SK-N-SH (cell line): ENCODE data around the gene GASK1A. TPM values are rescaled to one million over a fixed set of nuclear protein-coding genes. Genes with fewer than 3 reads are reported as not detected.

Experiments used
- CTCF ChIA-PET: fragments of 300-600, 350-600 bp; formaldehyde crosslinking; extraction: SDS; loops from one replicate; lab custom pipeline; 2021; lab: Yijun Ruan, JAX
- POLR2A ChIA-PET: fragments of 350-600 bp; sonication (Branson Sonifier 250); formaldehyde crosslinking; extraction: SDS; loops from one replicate; lab custom pipeline; 2020; ENCODE audit warnings: antibody characterized with exemption, inconsistent platforms; lab: Yijun Ruan, JAX
- DNase-seq: peaks from one replicate; pipeline ENCODE4 v3.0.0; 2012
- H2AFZ ChIP-seq: fragments of 200-600 bp; sonication (generic); 2 replicates; pipeline ENCODE4 v1.8.1; 2016; ENCODE audit warnings: antibody characterized with exemption, mild to moderate bottlenecking, low read depth
- H3F3A ChIP-seq: fragments of 200-600 bp; sonication (generic); replicated peaks from 2 replicates; pipeline ENCODE3; 2016; ENCODE audit warnings: antibody characterized with exemption, mild to moderate bottlenecking; ENCODE audit not compliant: insufficient read depth
- H3K27ac ChIP-seq, 2 experiments: fragments of 200-500 bp in 1 of 2; fragments of 200-600 bp in 1 of 2; sonication (Bioruptor generic) in 1 of 2; sonication (generic), shearing (Covaris generic) in 1 of 2; 2 replicates each; pipeline versions ENCODE4 v1.5.1 to v1.6.1; 2014 to 2016; ENCODE audit warnings: low read depth in 2 of 2, inconsistent platforms in 1 of 2, low read length in 1 of 2, mild to moderate bottlenecking in 1 of 2, mixed read lengths in 1 of 2
- H3K27me3 ChIP-seq: fragments of 200-600 bp; sonication (generic), shearing (Covaris generic); 2 replicates; pipeline ENCODE4 v1.6.1; 2016; ENCODE audit warnings: mixed run types; ENCODE audit not compliant: insufficient read depth
- H3K36me3 ChIP-seq, 2 experiments: fragments of 200-500 bp in 1 of 2; fragments of 200-600 bp in 1 of 2; sonication (Bioruptor generic) in 1 of 2; sonication (generic) in 1 of 2; replicated peaks in 1 of 2; 2 replicates each; pipeline versions ENCODE3 to v1.5.1; 2014 to 2016; ENCODE audit warnings: low read length in 1 of 2, mild to moderate bottlenecking in 1 of 2; ENCODE audit not compliant: insufficient read depth in 2 of 2, control insufficient read depth in 1 of 2
- H3K4me1 ChIP-seq, 2 experiments: fragments of 200-500 bp in 1 of 2; fragments of 200-600 bp in 1 of 2; sonication (Bioruptor generic) in 1 of 2; sonication (generic), shearing (Covaris generic) in 1 of 2; 2 replicates each; pipeline versions ENCODE4 v1.5.1 to v1.6.1; 2014 to 2016; ENCODE audit warnings: low read depth in 1 of 2, low read length in 1 of 2, mixed run types in 1 of 2; ENCODE audit not compliant: insufficient read depth in 2 of 2, control insufficient read depth in 1 of 2
- H3K4me2 ChIP-seq: fragments of 200-600 bp; sonication (generic), shearing (Covaris generic); 2 replicates; pipeline ENCODE4 v1.6.1; 2017; ENCODE audit warnings: mixed run types
- H3K4me3 ChIP-seq, 2 experiments: fragments of 200-500 bp in 1 of 2; fragments of 200-600 bp in 1 of 2; sonication (Bioruptor generic) in 1 of 2; sonication (generic), shearing (Covaris generic) in 1 of 2; 2 replicates each; pipeline versions ENCODE4 v1.5.1 to v1.8.1; 2014 to 2016; ENCODE audit warnings: low read depth in 2 of 2, inconsistent platforms in 1 of 2, low read length in 1 of 2, mild to moderate bottlenecking in 1 of 2, mixed read lengths in 1 of 2, moderate library complexity in 1 of 2
- H3K79me2 ChIP-seq: fragments of 200-600 bp; sonication (generic); 2 replicates; pipeline ENCODE4 v1.8.1; 2017; ENCODE audit warnings: mild to moderate bottlenecking; ENCODE audit not compliant: insufficient read depth
- H3K9ac ChIP-seq: fragments of 200-600 bp; sonication (generic); 2 replicates; pipeline ENCODE4 v1.6.1; 2017; ENCODE audit warnings: mixed run types
- H3K9me2 ChIP-seq: fragments of 200-600 bp; sonication (generic); 2 replicates; pipeline ENCODE4 v1.6.1; 2017; ENCODE audit warnings: mixed run types
- H3K9me3 ChIP-seq: fragments of 200-600 bp; sonication (generic); 2 replicates; pipeline ENCODE4 v1.6.1; 2017; ENCODE audit warnings: mixed run types, mild to moderate bottlenecking, moderate library complexity
- H4K20me1 ChIP-seq: fragments of 200-600 bp; sonication (generic); 2 replicates; pipeline ENCODE4 v1.6.1; 2017; ENCODE audit warnings: mild to moderate bottlenecking, mixed run types; ENCODE audit not compliant: insufficient read depth
- ELF1 ChIP-seq: IDR thresholded peaks from 2 replicates; pipeline ENCODE4 v1.4.0; 2012
- EZH2phosphoT487 ChIP-seq: fragments of 200-600 bp; sonication (generic); IDR thresholded peaks from 2 replicates; pipeline ENCODE4 v1.6.1; 2017; ENCODE audit warnings: low read depth, mixed run types, mild to moderate bottlenecking, antibody characterized with exemption, moderate library complexity, borderline replicate concordance
- FOXJ3 ChIP-seq: sonication (generic); formaldehyde crosslinking; IDR thresholded peaks from 2 replicates; pipeline ENCODE4 v1.5.1; 2020; ENCODE audit warnings: mild to moderate bottlenecking, missing genetic modification reagents
- GABPA ChIP-seq: IDR thresholded peaks from 2 replicates; pipeline ENCODE4 v1.4.0; 2012; ENCODE audit warnings: low read depth, mild to moderate bottlenecking
- GATA2 ChIP-seq: sonication (generic); formaldehyde crosslinking; IDR thresholded peaks from 2 replicates; pipeline ENCODE4 v1.5.0; 2020; ENCODE audit warnings: mild to moderate bottlenecking, missing genetic modification reagents
- NFIC ChIP-seq: IDR thresholded peaks from 2 replicates; pipeline ENCODE4 v1.4.0; 2012; ENCODE audit warnings: borderline replicate concordance
- POLR2AphosphoS5 ChIP-seq: IDR thresholded peaks from 2 replicates; pipeline ENCODE4 v1.6.1; 2012; ENCODE audit warnings: low read depth, low read length
- RCOR1 ChIP-seq: fragments of 150-350 bp; IDR thresholded peaks from 2 replicates; pipeline ENCODE4 v1.6.1; 2017; ENCODE audit warnings: antibody characterized with exemption, low read length
- RFX5 ChIP-seq: IDR thresholded peaks from 2 replicates; pipeline ENCODE4 v1.6.1; 2012; ENCODE audit warnings: mild to moderate bottlenecking, improper control_type of control experiment, low read length
- RXRA ChIP-seq: IDR thresholded peaks from 2 replicates; pipeline ENCODE4 v1.4.0; 2012; ENCODE audit warnings: low read depth, mild to moderate bottlenecking, borderline replicate concordance
- SIN3A ChIP-seq: IDR thresholded peaks from 2 replicates; pipeline ENCODE4 v1.6.1; 2012; ENCODE audit warnings: low read depth, mild to moderate bottlenecking, low read length, moderate library complexity, borderline replicate concordance
- SMC3 ChIP-seq: IDR thresholded peaks from 2 replicates; pipeline ENCODE4 v1.6.1; 2012; ENCODE audit warnings: low read depth, low read length, improper control_type of control experiment
- TAF1 ChIP-seq: IDR thresholded peaks from 2 replicates; pipeline ENCODE4 v1.6.1; 2012; ENCODE audit warnings: low read depth, mild to moderate bottlenecking, low read length, moderate library complexity, borderline replicate concordance
- TEAD4 ChIP-seq: IDR thresholded peaks from 2 replicates; pipeline ENCODE4 v1.4.0; 2012; ENCODE audit warnings: mild to moderate bottlenecking, borderline replicate concordance; ENCODE audit not compliant: insufficient read depth
- whole genome bisulfite sequencing: methylation state at CpG from one replicate; pipeline ENCODE4 v1.1.6; 2017; ENCODE audit warnings: low lambda C conversion rate; 5-methylcytosine and 5-hydroxymethylcytosine counted together
- polyA plus RNA-seq, 3 experiments: library from polyadenylated mRNA; depleted of rRNA; stranded (reverse); fragments of >200 nt; gene quantifications; 2 replicates each; pipeline ENCODE4 v1.2.3, GENCODE V29; 2012
- TF ChIP-seq, protein P1 (sequence below): IDR thresholded peaks from 2 replicates; pipeline ENCODE4 v1.4.0; 2012; ENCODE audit warnings: low read depth
- TF ChIP-seq, protein P2 (sequence below): IDR thresholded peaks from 2 replicates; pipeline ENCODE4 v1.4.0; 2012; ENCODE audit warnings: low read depth, borderline replicate concordance
- TF ChIP-seq, protein P3 (sequence below): IDR thresholded peaks from 2 replicates; pipeline ENCODE4 v1.6.1; 2012; ENCODE audit warnings: mild to moderate bottlenecking, low read depth, low read length, moderate library complexity

Gene GASK1A
- polyA plus RNA-seq, 1 of the 3 experiments (the other 2 are of a cell fraction), result not detected

DNA sequence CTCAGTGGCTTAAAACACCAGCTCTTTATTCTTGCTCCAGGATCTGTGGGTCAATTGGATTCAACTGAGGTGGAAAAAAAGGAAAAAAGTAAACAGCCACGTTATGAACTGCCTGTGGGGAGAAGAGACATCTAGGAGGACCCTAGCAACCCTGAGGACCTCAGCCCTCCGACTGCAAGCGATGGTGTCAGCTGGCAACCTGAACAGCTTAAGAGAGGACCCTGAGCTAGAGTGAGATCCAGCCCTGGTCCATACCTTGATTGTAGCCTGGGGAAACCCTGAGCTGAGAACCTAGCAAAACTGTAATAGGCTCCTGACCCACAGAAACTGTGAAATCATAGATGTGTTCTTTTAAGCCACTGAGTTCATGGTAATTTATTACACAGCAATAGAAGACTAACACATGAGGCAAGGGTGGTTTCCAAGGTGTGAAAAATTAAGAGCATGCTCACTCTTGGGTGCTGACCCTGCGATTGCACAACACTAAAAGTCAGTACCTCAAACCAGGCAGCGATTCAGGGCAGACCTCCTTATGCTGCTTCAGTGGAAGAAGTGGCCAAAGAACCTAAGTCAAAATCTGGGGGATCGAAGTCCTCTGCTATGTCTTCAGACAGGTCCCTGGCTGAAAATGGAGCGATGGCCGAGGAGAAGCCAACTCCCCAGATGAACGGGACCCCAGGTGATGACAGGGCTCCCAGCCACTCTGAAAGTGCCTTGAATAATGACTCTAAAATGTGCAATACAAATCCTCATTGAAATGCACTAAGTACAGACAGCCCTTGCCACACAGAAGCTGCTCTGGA lies 57.7 kb downstream of the GASK1A start:
- no peaks in the 10 kb centered on the region for H3K79me2 ChIP-seq
- no peak for DNase-seq
- 13% methylated on average over 9 of the region's 9 CpGs for WGBS
- H3K36me3 ChIP-seq, result no peaks in the 10 kb centered on the region
- H3K27me3 ChIP-seq, result no peaks in the 10 kb centered on the region
- H4K20me1 ChIP-seq, result no peaks in the 10 kb centered on the region
- H3K4me3 ChIP-seq, result no peak overlapping the region
- no peak overlapping the region for H3K9ac ChIP-seq
- no peak overlapping the region for H3K4me2 ChIP-seq
- no peaks in the 10 kb centered on the region for H3K9me3 ChIP-seq
- no peaks in the 10 kb centered on the region for H3F3A ChIP-seq
- CTCF ChIA-PET, result interaction anchor here (0.6 to 1.1 kb wide), 2 partner anchors 75 to 89 kb away, joined by 3 to 4 read pairs; no protein-coding TSS in a partner anchor
- no peaks in the 10 kb centered on the region for H3K9me2 ChIP-seq
- H3K4me1 ChIP-seq, result no peaks in the 10 kb centered on the region; a peak in 1 of 4 replicates
- POLR2A ChIA-PET, result no interaction called here
- no peak overlapping the region for H3K27ac ChIP-seq
- H2AFZ ChIP-seq, result no peak overlapping the region
- no peak for TF ChIP-seq TAF1
- no peak for TF ChIP-seq ELF1
- no peak for TF ChIP-seq NFIC
- TF ChIP-seq GABPA, result no peak
- TF ChIP-seq, protein P1, sequence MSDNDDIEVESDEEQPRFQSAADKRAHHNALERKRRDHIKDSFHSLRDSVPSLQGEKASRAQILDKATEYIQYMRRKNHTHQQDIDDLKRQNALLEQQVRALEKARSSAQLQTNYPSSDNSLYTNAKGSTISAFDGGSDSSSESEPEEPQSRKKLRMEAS, result no peak
- TF ChIP-seq, protein P2, sequence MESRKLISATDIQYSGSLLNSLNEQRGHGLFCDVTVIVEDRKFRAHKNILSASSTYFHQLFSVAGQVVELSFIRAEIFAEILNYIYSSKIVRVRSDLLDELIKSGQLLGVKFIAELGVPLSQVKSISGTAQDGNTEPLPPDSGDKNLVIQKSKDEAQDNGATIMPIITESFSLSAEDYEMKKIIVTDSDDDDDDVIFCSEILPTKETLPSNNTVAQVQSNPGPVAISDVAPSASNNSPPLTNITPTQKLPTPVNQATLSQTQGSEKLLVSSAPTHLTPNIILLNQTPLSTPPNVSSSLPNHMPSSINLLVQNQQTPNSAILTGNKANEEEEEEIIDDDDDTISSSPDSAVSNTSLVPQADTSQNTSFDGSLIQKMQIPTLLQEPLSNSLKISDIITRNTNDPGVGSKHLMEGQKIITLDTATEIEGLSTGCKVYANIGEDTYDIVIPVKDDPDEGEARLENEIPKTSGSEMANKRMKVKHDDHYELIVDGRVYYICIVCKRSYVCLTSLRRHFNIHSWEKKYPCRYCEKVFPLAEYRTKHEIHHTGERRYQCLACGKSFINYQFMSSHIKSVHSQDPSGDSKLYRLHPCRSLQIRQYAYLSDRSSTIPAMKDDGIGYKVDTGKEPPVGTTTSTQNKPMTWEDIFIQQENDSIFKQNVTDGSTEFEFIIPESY, result no peak
- no peak for TF ChIP-seq RXRA
- no peak for TF ChIP-seq SMC3
- TF ChIP-seq, all 33 proteins: peak for 0

DNA sequence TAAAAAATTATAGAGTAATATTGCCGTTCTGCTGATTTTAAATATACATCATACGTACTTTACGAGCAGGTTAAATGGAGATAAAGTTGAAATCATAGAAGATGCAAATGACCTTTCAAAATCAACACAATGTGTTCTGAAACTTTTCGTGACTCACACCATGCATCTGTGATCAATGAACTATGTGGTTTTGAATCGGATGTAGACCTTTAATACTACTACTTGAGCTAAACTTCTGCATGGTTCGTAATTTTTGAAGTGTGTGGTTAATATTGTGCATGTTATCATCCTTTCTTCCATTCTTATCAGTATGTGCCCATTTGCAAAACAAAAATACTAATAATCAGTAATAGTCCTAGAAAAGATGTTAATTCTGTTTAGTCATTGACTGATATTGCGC lies 58.9 kb downstream of the GASK1A start:
- no peak for TF ChIP-seq POLR2AphosphoS5
- TF ChIP-seq NFIC, result no peak
- no peak for TF ChIP-seq SIN3A
- no peak for TF ChIP-seq TEAD4
- TF ChIP-seq RXRA, result no peak
- no peak for TF ChIP-seq ELF1
- no peak for TF ChIP-seq EZH2phosphoT487
- TF ChIP-seq RCOR1, result no peak
- no peak for TF ChIP-seq RFX5
- TF ChIP-seq FOXJ3, result no peak
- TF ChIP-seq, protein P3, sequence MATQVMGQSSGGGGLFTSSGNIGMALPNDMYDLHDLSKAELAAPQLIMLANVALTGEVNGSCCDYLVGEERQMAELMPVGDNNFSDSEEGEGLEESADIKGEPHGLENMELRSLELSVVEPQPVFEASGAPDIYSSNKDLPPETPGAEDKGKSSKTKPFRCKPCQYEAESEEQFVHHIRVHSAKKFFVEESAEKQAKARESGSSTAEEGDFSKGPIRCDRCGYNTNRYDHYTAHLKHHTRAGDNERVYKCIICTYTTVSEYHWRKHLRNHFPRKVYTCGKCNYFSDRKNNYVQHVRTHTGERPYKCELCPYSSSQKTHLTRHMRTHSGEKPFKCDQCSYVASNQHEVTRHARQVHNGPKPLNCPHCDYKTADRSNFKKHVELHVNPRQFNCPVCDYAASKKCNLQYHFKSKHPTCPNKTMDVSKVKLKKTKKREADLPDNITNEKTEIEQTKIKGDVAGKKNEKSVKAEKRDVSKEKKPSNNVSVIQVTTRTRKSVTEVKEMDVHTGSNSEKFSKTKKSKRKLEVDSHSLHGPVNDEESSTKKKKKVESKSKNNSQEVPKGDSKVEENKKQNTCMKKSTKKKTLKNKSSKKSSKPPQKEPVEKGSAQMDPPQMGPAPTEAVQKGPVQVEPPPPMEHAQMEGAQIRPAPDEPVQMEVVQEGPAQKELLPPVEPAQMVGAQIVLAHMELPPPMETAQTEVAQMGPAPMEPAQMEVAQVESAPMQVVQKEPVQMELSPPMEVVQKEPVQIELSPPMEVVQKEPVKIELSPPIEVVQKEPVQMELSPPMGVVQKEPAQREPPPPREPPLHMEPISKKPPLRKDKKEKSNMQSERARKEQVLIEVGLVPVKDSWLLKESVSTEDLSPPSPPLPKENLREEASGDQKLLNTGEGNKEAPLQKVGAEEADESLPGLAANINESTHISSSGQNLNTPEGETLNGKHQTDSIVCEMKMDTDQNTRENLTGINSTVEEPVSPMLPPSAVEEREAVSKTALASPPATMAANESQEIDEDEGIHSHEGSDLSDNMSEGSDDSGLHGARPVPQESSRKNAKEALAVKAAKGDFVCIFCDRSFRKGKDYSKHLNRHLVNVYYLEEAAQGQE, result no peak
- TF ChIP-seq GATA2 (CRISPR knock-in tag), result no peak
- TF ChIP-seq, all 33 proteins: peak for 0
- no peaks in the 10 kb centered on the region for H3K27me3 ChIP-seq
- no peak overlapping the region for H3K4me3 ChIP-seq
- ChIA-PET CTCF (no interaction called here), POLR2A (no interaction called here)
- H3K4me1 ChIP-seq, result no peaks in the 10 kb centered on the region; a peak in 1 of 4 replicates
- no peak overlapping the region for H3K27ac ChIP-seq
- H4K20me1 ChIP-seq, result no peaks in the 10 kb centered on the region
- no peak for DNase-seq
- no peaks in the 10 kb centered on the region for H3K79me2 ChIP-seq
- WGBS, result 49% methylated on average over 7 of the region's 7 CpGs
- no peaks in the 10 kb centered on the region for H3K36me3 ChIP-seq
- H3F3A ChIP-seq, result no peaks in the 10 kb centered on the region
- no peak overlapping the region for H3K9ac ChIP-seq
- no peak overlapping the region for H3K4me2 ChIP-seq
- no peaks in the 10 kb centered on the region for H3K9me3 ChIP-seq
- H3K9me2 ChIP-seq, result no peaks in the 10 kb centered on the region
- H2AFZ ChIP-seq, result no peak overlapping the region
